ENCODE measurements around the gene NPHP3.

The NPHP3 gene

DNA sequence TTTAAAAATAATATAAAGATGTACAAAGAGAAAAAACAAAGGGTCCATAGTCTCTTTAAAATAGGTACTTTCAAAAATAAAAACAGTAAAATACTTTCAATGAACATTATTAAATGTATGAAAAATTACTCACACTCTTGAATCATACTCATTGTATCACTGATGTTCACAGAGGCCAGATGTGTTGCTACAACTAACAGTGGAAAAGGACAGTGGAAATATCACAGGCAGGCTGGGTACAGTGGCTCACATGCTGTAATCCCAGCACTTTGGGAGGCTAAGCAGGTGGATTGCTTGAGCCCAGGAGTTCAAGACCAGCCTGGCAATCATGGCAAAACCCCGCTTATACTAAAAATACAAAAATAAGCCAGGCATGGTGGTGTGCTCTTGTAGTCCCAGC, 26.8 kb downstream of the NPHP3 start:
- no peak for DNase-seq (ENCODE audit: low read depth)

DNA sequence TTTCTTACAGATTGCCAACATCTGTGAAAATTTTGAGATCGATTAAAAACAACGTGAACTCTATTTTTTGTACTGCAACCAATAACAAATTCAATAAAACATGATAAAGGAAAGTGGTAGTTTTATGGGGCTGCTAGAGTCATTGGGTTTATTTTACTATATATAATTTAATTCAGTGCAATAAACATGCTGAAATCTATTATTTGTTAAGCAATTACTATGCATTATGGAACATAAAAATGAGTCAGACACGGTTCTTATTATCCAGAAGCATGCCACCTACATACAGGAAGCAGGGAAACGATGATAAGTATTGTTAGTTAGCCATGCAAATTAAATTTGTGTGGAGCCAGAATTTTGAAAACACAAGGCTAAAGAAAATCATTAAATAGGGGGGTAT, 27.2 kb downstream of the NPHP3 start:
- no peak for DNase-seq (ENCODE audit: low read depth)

DNA sequence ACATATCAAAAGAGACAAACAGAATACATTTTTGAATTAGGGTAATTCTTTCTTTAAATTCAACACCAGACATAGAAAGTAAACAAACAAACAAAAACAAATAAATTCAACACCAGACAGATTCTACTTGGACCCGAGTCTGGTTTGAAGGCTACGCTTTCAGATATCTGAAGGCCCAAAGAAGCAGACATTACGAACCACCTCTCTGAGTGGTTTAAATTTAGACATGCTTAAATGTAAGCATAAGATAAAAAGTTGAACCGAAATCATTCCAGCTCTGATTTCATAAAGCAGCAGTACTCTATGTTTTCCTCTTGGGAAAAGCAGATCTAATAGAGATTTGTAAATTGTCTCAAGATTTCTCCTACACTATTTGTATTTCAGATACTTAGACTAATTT, 32.2 kb downstream of the NPHP3 start:
- no peak for DNase-seq (ENCODE audit: low read depth)

DNA sequence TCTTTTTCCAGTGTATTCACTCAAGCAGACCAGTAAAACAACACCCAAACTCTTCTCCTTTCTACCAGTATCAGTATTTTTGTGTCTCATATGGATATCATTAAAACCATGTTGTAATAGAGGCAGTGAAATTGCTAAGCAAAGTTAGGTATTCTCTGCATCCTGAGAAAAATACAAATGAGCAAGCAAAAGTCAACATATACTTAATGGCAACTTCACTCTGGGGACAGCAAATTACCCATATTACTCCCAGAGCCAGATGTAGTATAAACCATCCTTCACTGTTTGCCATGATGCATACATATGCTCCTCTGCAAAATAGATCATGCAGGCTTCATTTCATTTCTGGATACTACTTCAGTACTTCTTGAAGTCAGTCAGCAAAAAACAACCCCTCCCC, 40.0 kb downstream of the NPHP3 start:
- DNase-seq (ENCODE audit: low read depth) = no peak

DNA sequence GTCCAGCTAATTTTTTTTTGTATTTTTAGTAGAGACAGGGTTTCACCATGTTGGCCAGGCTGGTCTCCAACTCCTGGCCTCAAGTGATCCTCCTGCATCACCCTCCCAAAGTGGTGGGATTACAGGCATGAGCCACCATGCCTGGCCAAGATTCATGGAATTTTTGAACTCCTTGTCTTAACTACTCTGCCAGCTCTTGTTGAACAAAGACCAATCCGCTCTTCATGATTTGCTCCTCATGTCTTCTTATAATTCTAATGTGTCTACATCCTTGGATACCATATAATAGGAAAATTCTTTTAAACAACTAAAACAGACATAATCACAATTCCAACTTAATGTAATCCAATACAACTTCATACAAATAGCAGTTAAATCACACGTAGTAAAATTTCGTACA, 40.8 kb downstream of the NPHP3 start:
- DNase-seq (ENCODE audit: low read depth) = no peak

DNA sequence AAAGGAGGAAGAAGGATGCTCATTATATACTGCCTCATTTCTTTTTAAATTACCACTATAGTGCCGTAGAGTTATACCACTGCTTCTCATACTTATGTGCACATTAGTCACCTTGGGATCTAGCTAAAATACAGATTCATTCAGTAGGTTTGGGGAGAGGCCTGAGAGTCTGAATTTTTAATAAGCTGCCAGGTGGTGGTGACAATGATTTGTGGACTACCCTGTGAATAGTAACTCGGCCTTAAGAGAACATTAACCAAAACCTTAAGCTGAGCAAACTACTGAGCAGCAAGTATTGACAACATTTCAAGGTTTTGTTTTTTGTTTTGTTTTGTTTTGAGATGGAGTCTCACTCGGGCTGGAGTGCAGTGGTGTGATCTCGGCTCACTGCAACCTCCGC, 42.3 kb downstream of the NPHP3 start:
- no peak for DNase-seq (ENCODE audit: low read depth)

DNA sequence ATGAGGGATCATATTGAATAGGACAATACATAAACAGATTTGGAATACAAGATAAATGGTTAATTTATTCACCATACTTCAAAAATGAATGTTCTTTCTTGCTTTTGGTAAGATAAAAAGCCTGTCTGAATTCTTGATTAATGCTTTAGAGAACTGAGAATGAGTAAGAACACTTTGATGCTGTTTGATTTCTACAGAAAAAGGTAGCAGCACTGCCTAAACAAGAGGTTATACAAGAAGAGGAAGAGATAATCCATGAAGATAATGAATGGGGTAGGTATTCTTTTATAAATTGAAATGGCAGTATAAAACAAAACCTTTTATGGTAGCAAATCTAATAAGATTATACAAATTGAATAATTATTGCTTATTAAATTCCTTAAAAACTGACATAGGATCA, 46.8 kb downstream of the NPHP3 start:
- no peak for DNase-seq (ENCODE audit: low read depth)

DNA sequence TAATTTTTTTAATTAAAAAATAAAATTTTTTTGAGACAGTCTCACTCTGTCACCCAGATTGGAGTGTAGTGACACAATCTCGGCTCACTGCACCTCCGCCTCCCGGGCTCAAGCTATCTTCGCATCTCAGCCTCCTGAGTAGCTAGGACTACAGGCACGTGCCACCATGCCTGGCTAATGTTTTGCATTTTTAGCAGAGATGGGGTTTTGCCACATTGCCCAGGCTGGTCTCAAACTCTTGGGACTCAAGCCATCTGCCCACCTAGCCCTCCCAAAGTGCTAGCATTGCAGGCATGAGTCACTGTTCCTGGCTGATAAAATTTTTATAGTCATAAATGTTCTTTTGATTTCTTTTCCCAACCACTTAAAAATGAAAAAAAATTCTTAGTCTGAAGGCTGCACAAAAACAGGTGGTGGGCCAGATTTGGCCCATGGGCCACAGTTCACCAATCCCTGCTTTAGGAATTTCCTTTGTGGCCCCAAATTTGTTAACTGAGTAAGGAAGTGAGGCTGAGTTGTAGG, 52.9 kb downstream of the NPHP3 start:
- no peak for DNase-seq (ENCODE audit: low read depth)

DNA sequence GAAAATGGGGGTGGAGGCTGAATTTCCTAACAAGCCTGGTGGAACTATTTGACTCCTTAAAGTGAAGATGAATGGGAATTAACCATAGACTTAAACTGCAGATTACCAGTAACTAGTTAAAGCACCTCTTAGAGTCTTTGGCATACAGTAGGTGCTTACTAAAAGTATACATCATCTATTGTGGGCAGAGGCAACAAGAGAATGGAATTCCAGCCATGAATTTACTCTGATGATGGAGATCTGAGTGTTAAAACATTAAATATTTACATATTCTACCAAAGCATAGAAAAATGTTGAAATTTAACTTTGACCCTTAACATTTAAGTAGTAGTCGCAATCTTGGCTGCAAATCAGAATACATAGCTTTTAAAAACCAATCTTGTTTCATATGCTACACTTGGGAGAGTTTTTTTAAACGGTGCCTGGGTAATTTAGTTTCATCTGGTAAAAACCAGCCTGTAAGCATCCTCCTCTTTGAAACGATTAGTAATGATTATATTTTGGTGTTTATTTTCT, 56.9 kb downstream of the NPHP3 start:
- no peak for DNase-seq (ENCODE audit: low read depth)

DNA sequence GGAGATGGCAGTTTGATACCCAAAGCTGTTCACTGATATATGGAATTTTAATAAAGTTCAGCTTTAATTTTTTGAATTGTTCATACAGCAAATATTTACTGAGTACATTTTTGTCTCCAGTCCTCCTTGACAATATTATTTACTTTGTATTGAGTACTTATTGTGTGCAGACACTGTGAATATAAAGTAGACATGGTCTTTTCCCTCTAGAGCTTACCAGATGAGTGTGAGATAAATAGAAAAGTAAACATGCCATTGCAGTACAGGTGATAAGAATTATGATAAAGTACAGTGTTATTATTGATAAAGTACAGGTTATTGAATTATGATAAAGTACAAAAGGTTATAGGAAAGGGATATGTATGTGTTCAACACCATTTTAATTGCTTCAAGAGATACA, 60.0 kb downstream of the NPHP3 start:
- DNase-seq (ENCODE audit: low read depth) = no peak

DNA sequence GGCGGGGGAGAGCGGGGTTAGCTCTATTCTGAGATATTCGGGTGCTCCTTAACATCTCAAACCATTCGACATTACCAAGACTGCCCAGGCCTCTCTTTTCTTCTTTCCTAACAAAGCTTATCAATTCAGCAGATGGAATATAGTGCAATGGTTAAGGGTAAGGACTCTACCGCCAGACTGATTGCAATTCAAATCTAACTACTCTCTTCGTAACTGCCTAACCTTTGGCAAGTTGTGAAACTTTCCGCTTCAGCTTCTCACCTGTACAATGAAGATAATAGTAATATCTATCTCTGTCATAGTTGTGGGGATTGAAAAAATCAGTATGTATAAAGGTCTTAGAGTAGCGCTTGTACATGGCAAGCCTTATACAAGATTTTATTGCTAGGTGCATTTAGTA, 61.1 kb downstream of the NPHP3 start:
- no peak for DNase-seq (ENCODE audit: low read depth)

DNA sequence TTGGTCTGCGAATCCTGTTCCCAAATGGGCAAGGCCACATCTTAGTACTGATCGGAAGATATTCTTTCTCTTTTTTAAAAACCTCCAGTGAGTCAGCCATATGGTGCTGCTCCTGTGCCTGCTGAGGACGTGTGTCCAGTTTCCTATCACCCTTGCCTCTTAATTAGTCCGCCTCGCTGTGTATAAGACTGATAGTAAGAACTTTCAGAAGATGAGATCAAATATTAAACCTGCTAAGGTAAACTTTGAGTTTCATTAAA, 61.5 kb downstream of the NPHP3 start:
- no peak for DNase-seq (ENCODE audit: low read depth)

DNA sequence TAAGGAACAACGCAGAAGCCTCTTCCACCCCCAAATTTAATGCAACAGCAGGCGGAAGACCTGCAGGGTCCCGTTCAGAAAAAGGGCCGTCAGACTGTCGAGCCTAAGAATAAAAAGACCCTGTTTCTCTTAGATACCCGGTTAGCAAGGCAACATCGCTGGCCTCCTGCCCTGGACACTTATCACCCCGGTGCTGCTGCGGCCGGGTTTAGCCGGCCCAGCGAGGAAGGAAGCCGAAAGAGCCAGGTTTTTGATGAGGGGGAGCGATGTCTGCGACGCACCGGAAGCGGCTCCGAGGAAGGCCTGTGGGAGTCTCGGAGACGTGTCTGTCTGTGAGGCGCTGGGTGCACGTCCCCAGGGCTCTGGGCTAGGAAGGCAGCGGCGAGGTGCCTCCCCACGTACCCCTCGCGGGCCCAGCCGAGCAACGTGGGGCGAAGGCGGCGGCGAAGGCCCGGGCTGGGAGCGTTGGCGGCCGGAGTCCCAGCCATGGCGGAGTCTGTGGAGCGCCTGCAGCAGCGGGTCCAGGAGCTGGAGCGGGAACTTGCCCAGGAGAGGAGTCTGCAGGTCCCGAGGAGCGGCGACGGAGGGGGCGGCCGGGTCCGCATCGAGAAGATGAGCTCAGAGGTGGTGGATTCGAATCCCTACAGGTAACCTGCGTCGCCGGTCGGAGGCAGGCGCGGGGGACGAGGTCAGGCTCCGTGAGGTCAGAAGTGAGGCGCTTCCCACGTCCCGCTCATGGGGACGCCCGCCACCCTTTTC, 62.0 kb downstream of the NPHP3 start, which contains the start of gene UBA5:
UBA5 (plus strand) TSS at position 278 of the 759 bp plus-strand sequence; CDS start at position 487, 209 bp downstream.
- DNase-seq (ENCODE audit: low read depth) = no peak

DNA sequence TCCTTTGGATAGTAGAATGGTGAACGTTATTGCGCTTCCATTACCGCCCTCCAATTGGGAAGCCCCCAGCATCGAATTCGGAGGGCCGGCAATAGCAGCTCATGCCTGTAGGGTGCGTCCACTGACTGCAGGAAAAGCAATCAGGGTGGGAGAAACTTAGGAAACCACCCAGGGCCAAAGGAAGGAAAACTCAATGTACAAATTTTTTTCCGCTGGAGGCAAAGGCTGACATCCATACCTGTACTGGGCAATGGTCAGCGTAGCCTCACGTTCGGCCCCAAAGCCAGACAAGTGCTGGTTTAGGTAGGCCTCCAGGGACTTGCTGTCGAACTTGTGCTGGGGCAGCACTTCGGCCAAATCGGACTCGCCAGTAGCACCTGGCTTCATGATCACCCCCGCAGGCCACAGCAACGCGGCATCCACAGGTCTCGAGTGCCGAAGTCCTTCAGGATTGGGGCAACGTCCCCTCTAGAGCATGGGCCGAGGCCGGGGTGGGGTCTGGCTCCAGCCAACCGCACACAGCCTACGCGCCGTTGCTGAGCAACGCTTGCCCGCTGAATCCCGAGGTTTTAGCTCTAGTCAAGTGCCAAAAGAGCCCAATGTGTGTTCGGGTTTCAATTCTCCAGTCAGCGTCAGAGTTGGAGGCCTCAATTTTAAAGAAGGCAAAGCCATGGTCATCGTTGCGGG, 62.7 kb downstream of the NPHP3 start, which contains the start of gene ACAD11:
ACAD11 (minus strand) TSS at position 445 of the 687 bp plus-strand sequence; CDS start at position 387, 58 bp downstream.
- no peak for DNase-seq (ENCODE audit: low read depth)

DNA sequence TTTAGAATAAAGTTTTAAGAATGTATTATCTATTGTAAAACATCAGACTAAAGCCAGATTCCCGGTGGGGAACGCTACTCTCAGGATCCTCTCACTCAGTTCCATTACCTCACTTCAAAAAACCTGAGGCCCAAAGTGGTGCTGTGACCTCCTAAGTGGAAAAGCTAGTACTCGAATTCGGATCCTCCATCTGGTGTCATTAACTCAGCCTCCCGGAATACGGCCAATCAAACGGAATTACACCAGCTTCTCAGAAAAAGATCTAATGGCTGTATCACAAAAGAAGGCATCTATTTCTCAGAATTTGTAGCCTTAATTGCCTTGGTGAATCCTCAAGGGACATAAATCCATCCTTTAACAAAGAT, 63.2 kb downstream of the NPHP3 start:
- DNase-seq (ENCODE audit: low read depth) = no peak

DNA sequence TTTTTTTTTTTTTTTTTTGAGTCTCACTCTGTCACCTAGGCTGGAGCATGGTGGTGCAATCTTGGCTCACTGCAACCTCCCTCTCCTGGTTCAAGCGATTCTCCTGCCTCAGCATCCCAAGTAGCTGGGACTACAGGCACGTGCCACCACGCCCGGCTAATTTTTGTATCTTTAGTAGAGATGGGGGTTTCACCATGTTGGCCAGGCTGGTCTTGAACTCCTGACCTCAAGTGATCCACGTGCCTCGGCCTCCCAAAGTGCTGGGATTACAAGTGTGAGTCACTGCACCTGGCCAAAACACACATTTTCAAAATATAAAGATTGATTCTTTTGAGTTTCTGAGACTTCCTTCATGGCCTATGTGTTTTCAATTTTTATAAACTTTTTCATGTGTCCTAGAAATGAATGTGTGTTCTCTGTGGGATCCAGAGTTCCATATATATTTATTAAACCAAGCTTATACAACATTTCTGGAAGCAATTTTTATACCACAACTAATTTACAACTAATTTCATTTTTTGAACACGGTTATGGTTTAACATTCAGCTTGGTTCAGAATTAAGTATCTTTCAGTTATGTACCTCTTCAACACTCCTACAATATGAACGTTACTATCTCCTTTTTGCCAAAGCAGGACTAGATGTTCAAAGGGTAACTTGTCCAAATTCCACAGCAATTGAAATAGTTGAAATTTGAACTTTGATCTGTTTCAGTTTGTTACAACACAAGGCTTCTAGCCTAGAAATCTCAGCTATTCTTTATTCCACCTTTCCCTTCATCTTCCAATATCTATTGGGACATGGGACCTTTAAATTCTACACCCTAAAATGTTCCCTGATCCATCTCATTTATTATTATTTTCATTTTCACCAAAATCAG, 64.1 kb downstream of the NPHP3 start:
- DNase-seq (ENCODE audit: low read depth) = no peak

DNA sequence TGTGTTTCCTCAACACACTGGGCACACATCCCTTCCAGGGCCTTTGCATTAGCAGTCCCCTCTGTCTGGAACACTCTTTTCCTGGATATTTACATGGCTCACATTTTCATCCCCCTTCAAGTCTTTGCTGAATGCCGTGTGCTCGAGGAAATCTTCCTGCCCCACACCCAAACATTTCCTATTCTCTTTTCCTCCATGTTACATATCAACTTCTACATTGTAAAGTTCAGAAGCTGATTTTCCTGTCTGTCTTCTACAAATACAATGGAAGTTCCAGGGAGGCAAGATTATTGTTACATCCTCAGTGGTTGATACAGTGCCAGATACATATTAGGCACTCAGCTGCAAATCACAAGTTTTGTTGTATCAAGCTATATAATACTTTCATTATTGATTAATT, 66.7 kb downstream of the NPHP3 start:
- DNase-seq (ENCODE audit: low read depth) = no peak

DNA sequence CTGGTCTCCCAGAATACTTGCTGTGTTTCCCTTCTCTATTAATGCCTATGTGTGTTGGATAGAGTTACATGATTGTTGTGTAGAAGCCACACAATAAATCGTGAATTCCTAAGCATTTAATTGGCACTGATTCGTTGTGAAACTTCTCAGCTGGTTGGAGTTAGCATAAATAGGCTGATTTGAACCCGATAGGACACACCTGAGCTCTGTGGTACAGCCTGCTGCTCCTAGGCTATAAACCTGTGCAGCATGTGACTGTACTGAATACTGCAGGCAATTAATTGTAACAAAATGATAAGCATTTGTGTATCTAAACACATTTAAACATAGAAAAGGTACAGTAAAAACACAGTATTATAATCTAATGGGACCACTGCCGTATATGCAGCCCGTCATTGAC, 67.5 kb downstream of the NPHP3 start:
- DNase-seq (ENCODE audit: low read depth) = no peak

DNA sequence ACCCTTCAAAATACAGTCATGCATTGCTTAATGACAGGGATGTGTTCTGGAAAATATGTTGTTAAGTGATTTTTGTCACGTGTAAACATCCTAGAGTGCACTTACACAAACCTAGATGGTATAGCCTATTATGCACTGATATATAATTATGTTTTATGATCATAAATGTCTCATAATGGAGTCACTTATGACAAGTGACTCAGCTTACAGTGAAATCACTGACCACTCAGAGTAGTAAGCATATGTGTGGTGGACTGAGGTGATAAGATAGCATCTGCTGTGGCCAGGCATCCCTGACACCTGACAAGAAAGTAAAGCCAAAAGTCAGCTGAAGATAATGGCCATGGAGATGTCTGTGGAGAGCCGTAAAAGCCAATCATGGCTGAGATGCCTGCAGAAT, 68.0 kb downstream of the NPHP3 start:
- DNase-seq (ENCODE audit: low read depth) = no peak

DNA sequence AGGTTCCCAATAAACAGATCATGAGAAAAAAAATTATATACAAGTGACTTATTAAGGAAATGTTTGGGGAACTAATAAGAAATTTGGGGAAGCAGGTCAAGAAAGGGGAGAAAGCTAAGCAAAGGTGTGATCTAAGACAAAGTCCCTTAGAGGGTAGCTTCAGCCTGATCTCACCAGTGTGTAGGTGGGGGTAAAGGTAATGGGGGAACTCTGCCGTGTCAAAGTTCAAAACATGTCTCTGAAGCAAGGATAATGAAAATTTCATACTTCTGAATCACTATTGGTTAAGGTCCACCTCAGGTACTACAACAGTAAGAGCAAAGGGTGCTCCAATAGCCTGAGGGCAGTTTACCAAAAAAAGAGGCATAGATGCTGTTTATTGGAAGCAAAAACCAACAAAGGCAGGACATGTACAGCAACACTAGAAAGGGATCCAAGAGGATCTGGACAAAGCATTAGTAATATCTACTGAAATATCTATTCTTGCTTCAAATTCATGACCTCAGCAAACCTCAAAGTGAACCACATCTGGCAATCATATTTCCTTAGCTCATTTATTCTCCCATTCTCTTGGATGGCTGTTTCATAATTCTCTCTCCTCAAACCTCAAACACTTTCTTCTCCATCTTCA, 69.5 kb downstream of the NPHP3 start:
- DNase-seq (ENCODE audit: low read depth) = no peak

DNA sequence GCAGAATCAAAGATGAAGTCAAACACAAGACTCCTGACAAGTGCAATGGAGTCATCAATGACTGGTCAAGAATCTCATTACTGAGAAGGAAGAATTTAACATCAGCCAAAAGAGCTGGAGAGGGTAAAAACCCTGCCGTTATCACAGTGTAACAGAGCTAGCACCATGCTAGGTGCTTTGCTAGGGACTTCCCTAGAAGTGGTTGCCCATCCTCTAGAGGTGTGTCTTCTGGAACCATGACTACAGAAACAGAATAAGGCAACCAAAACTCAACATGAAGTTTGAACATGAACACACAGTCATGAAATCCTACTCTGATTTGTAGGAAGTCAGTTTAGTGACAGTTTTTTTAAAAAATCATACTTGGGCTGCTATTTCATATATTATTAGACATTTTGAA, 72.1 kb downstream of the NPHP3 start:
- DNase-seq (ENCODE audit: low read depth) = no peak

DNA sequence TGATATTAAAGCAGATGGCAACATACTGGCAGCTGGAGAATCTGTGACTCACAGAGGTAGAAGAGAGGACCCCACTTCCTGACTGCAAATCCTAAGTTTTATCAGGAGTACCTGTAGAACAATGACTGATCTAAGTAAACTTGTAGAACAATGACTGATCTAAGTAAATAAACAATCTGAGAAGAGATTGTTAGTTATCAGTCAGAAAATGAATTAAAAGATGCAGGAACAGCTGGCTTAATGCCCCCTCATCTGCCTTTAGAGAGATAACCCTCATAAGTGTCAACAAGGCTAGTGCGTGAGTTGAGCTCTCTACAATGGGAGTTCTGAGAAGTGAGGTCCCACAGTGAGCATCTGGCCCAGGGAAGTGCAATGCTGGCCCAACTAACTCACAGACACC, 77.2 kb downstream of the NPHP3 start:
- no peak for DNase-seq (ENCODE audit: low read depth)
